Measurements from ENCODE around the gene MYADM. TPM values are rescaled to one million over a fixed set of nuclear protein-coding genes. Genes with fewer than 3 reads are reported as not detected.
"Not testable (repeated sequence)": the region's sequence is repeated elsewhere in the genome, so short reads cannot be mapped to it uniquely, and the experiment has no call there.

Gene MYADM
- total RNA-seq, 1 donor from 2014 or later: 80.4 TPM

GRCh38 chr19:53826876-53827275 lies 40.8 kb upstream of the MYADM start:
- Mint-ChIP-seq H3K27ac (no peak overlapping the region), H3K36me3 (ENCODE audit: insufficient read depth) (no peaks in the 10 kb centered on the region)

GRCh38 chr19:53828531-53828930 lies 39.2 kb upstream of the MYADM start:
- Mint-ChIP-seq H3K4me1 (ENCODE audit: low read depth) (peaks cover 8% of the 10 kb centered on the region), H3K9me3 (ENCODE audit: low read depth) (no peaks in the 10 kb centered on the region), H3K4me3 (ENCODE audit: low read depth) (no peak overlapping the region), H3K27ac (no peak overlapping the region), H3K36me3 (ENCODE audit: insufficient read depth) (no peaks in the 10 kb centered on the region), H3K27me3 (peaks cover 61% of the 10 kb centered on the region)
- TF ChIP-seq CTCF (IDR thresholded peaks at IDR 0.05; ENCODE audit: unreplicated experiment): no peak
- no peak for DNase-seq (ENCODE audit: low spot score, unreplicated experiment)

More at GRCh38 chr19:53826876-53827275, 40.8 kb upstream of the MYADM start:
- H3K4me3 Mint-ChIP-seq (ENCODE audit: low read depth): no peak overlapping the region
- H3K4me1 Mint-ChIP-seq (ENCODE audit: low read depth): peaks cover 2% of the 10 kb centered on the region
- H3K27me3 Mint-ChIP-seq: peaks cover 44% of the 10 kb centered on the region
- DNase-seq (ENCODE audit: low spot score, unreplicated experiment): no peak
- no peak for TF ChIP-seq CTCF (IDR thresholded peaks at IDR 0.05; ENCODE audit: unreplicated experiment)
- H3K9me3 Mint-ChIP-seq (ENCODE audit: low read depth): no peaks in the 10 kb centered on the region

- not testable (repeated sequence) for DNase-seq (ENCODE audit: low spot score, unreplicated experiment); H3K36me3 Mint-ChIP-seq (ENCODE audit: insufficient read depth); H3K4me1 Mint-ChIP-seq (ENCODE audit: low read depth); H3K9me3 Mint-ChIP-seq (ENCODE audit: low read depth); H3K4me3 Mint-ChIP-seq (ENCODE audit: low read depth); H3K27ac Mint-ChIP-seq
- H3K27me3 Mint-ChIP-seq: peaks cover 82% of the 10 kb centered on the region
These were observed 34.8 kb upstream of the MYADM start for GRCh38 chr19:53832861-53833260.

- not testable (repeated sequence) for H3K4me1 Mint-ChIP-seq (ENCODE audit: low read depth); H3K9me3 Mint-ChIP-seq (ENCODE audit: low read depth); H3K36me3 Mint-ChIP-seq (ENCODE audit: insufficient read depth); H3K4me3 Mint-ChIP-seq (ENCODE audit: low read depth); H3K27ac Mint-ChIP-seq; DNase-seq (ENCODE audit: low spot score, unreplicated experiment)
- H3K27me3 Mint-ChIP-seq: peaks cover 52% of the 10 kb centered on the region
These were observed 29.2 kb upstream of the MYADM start for GRCh38 chr19:53838446-53838845.

GRCh38 chr19:53840241-53840640 lies 27.4 kb upstream of the MYADM start:
- H3K27me3 Mint-ChIP-seq: peaks cover 34% of the 10 kb centered on the region
- not testable (repeated sequence) for H3K36me3 Mint-ChIP-seq (ENCODE audit: insufficient read depth); H3K9me3 Mint-ChIP-seq (ENCODE audit: low read depth); H3K4me3 Mint-ChIP-seq (ENCODE audit: low read depth); H3K27ac Mint-ChIP-seq; H3K4me1 Mint-ChIP-seq (ENCODE audit: low read depth); DNase-seq (ENCODE audit: low spot score, unreplicated experiment)

GRCh38 chr19:53840914-53841313 lies 26.8 kb upstream of the MYADM start:
- not testable (repeated sequence) for H3K27ac Mint-ChIP-seq; DNase-seq (ENCODE audit: low spot score, unreplicated experiment); H3K36me3 Mint-ChIP-seq (ENCODE audit: insufficient read depth); H3K4me3 Mint-ChIP-seq (ENCODE audit: low read depth); H3K4me1 Mint-ChIP-seq (ENCODE audit: low read depth); H3K9me3 Mint-ChIP-seq (ENCODE audit: low read depth)
- H3K27me3 Mint-ChIP-seq: peaks cover 31% of the 10 kb centered on the region

GRCh38 chr19:53844849-53845246 lies 22.8 kb upstream of the MYADM start:
- peaks cover 18% of the 10 kb centered on the region for H3K27me3 Mint-ChIP-seq
- no peak for DNase-seq (ENCODE audit: low spot score, unreplicated experiment)
- no peak overlapping the region for H3K27ac Mint-ChIP-seq
- H3K4me1 Mint-ChIP-seq (ENCODE audit: low read depth): peaks cover 4% of the 10 kb centered on the region
- H3K9me3 Mint-ChIP-seq (ENCODE audit: low read depth): no peaks in the 10 kb centered on the region
- no peak for TF ChIP-seq CTCF (IDR thresholded peaks at IDR 0.05; ENCODE audit: unreplicated experiment)
- no peaks in the 10 kb centered on the region for H3K36me3 Mint-ChIP-seq (ENCODE audit: insufficient read depth)
- no peak overlapping the region for H3K4me3 Mint-ChIP-seq (ENCODE audit: low read depth)

Data from progenitor cell of endocrine pancreas (in vitro differentiated cells).